ENCODE data around the gene HOXD8. TPM values are rescaled to one million over a fixed set of nuclear protein-coding genes. Genes with fewer than 3 reads are reported as not detected.

The HOXD8 gene
- total RNA-seq, 2 experiments from 2014 or later = not detected

DNA sequence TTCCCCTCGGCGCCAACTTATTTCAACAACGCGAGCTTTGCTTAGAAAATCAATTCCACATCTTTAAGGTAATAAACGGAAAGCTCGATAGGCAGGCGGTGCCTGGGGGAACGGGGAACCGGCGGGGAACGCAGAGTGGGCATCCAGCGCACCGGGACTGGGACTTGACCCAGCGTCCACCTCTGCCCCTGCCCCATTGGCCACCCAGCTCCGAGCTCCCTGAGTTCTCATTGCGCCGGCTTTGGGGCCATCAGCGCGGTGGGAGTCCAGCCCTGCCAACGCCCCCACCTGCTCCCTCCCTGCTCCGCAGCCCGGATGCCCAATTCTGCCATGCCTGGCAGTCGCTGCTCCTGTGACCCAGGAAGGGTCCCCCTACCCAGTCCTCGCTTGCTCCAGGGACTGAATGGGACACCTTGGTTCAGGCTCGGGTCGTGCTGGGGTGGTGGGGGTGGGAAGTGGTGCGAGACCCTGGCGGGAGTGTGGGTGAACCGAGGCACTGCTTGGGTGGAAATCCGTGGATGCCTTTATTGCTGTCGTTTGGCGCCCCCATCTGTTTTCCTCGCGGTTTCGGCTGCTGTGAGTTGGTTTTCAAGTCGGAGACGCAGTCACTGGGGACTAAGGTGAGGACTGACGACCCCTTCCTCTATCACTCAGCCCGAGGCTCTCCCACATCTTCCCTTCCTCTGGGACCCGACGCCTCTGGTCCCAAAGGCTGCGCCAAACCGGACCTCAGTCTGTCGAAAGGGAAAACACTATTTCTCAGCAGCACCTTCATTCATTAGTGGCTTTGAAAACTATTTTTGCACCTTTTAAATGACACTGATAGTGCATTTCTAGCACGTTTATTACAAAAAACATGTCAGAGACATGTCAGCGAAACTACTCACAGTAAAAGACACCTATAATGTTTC lies 43.4 kb upstream of the HOXD8 start:
- POLR2A ChIA-PET = no interaction called here
- Mint-ChIP-seq H3K27ac (peak overlapping the region; percentile 48), H3K36me3 (ENCODE audit: low read depth) (peaks cover 3% of the 10 kb centered on the region), H3K27me3 (peaks cover 95% of the 10 kb centered on the region), H3K9me3 (no peaks in the 10 kb centered on the region), H3K4me3 (no peak overlapping the region), H3K4me1 (peaks cover 6% of the 10 kb centered on the region)
- DNase-seq = no peak
- CTCF ChIA-PET = interaction anchor here (1.2 to 1.6 kb wide), 3 partner anchors 11 to 47 kb away, joined by 3 to 7 read pairs (median 5); partner anchors contain the start of gene HOXD10

DNA sequence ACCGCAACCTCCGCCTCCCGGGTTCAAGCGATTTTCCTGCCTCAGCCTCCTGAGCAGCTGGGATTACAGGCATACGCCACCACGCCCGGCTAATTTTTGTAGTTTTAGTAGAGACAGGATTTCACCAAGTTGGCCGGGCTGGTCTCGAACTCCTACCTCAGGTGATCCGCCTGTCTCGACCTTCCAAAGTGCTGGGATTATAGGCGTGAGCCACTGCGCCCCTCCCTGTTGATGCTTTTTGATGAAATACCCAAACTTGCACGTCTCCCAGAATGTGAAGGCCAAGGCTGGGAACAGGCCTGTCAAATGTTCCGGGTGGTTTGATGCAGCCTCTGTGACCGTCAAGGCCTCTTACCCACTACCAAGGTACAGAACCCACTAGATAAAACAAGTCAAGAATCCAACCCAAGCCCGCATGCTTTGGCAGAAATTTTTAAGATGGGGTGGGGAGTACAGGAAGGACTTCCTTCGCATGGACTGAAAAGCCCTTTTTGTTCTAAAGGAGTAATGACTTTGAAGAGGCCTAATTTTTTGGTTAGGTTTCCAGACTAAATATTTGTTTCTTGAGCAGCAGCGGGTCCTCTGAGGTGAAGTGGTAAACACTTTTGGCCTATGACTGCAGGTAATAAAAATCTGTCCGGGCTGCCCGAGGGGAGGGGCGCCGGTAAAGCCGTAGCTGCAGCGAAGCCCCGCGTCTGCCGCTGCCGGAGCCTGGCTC lies 42.0 kb upstream of the HOXD8 start:
- Mint-ChIP-seq H3K27me3 (peaks cover 95% of the 10 kb centered on the region), H3K9me3 (no peaks in the 10 kb centered on the region), H3K4me3 (no peak overlapping the region), H3K36me3 (ENCODE audit: low read depth) (peaks cover 3% of the 10 kb centered on the region), H3K27ac (no peak overlapping the region), H3K4me1 (peaks cover 4% of the 10 kb centered on the region)
- ChIA-PET POLR2A (no interaction called here), CTCF (interaction anchor here (1.6 kb wide), 1 partner anchor 10 kb away, joined by 6 read pairs; no protein-coding TSS in a partner anchor)
- no peak for DNase-seq

DNA sequence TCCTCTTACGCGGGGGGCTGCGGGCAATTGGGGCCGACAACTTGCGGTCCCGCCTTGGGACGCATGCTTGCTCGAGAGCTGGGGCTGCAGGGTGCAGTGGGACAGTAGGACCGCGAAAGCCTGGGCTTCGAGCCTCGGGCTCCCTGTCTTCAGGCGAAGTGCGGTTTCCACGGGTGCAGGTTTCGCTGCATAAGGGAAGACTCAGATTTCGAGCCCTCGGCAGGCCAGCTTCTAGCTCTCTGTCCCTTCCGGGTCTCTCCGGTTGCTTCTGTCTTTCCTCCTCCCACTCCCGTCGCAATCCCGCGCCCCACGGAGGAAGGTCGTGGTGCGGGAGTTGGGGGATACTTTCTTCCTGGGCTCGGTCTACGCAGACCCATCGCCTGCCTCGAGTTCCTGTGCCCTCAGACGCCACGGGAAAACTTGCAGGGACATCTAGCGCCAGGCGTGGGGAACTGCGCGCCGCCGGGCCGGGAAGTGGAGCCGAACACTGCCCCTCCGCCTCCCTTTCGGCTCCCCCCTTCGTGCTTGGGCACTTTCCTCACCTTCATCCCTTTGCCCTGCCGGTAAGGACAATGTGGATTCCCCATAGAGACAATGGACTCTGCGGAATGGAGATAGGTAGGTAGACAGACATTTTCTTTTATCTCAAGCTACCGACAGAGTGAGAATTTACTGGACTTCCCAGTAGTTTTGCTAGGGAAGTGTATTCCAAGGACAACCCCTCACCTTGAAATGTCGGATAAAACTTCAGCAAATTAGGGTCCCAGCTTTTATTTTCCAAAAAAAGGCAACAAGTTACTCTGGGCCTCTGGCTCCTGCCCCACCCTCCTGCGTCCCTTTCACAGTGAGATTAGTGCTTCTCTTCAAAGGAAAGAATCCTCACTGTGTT lies 41.2 kb upstream of the HOXD8 start:
- Mint-ChIP-seq H3K27me3 (peaks cover 89% of the 10 kb centered on the region), H3K27ac (no peak overlapping the region), H3K4me3 (no peak overlapping the region), H3K36me3 (ENCODE audit: low read depth) (peaks cover 3% of the 10 kb centered on the region), H3K4me1 (peaks cover 4% of the 10 kb centered on the region), H3K9me3 (no peaks in the 10 kb centered on the region)
- no peak for DNase-seq
- POLR2A ChIA-PET = no interaction called here
- CTCF ChIA-PET = interaction anchor here (1.6 kb wide), 1 partner anchor 10 kb away, joined by 6 read pairs; no protein-coding TSS in a partner anchor

DNA sequence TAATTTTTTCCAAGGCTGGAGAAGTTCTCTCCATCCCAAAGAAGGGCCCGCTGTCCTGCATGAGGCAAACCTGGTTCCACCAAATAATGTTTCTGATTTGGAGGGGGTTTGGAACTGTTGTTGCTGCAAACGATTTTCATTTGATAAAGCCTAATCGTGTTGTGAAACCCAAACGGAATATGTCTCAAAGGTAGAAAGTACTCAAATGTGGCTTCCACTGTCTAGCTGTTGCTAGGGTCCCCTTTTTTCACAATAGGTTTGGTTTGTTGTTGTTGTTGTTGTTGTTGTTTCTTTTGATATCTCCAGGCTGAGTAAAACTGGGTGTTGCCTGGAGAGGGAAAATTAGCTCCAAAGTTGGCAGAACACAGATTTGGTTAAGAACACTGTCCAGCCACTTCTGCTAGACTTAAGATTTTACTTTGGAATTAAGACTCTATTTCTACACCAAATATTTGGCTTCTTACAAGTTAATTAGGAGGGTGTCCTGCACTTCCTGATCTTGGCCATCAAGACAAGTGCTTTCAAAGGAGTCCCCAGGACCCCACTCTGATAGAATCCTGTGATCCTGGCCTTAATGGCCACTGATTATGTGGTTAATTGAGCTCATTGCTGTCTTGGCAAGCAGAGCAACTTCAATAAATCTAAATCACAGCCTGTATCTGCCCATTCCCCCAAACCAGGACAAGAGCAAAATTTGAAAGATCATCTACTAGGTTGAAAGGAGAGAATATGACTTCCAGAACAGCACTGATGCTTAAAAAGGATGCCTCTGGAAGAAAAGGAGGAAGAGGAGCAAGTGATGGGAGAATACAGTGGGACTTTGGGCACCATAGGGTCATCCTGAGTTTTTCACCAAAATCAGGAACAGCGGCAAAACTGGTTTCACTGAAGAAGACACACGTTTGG lies 40.3 kb upstream of the HOXD8 start:
- H3K27ac Mint-ChIP-seq = no peak overlapping the region
- ChIA-PET CTCF (interaction anchor here (1.6 kb wide), 1 partner anchor 9 kb away, joined by 6 read pairs; no protein-coding TSS in a partner anchor), POLR2A (no interaction called here)
- peaks cover 6% of the 10 kb centered on the region for H3K36me3 Mint-ChIP-seq (ENCODE audit: low read depth)
- no peaks in the 10 kb centered on the region for H3K9me3 Mint-ChIP-seq
- DNase-seq = no peak
- no peak overlapping the region for H3K4me3 Mint-ChIP-seq
- peaks cover 4% of the 10 kb centered on the region for H3K4me1 Mint-ChIP-seq
- H3K27me3 Mint-ChIP-seq = peaks cover 89% of the 10 kb centered on the region

DNA sequence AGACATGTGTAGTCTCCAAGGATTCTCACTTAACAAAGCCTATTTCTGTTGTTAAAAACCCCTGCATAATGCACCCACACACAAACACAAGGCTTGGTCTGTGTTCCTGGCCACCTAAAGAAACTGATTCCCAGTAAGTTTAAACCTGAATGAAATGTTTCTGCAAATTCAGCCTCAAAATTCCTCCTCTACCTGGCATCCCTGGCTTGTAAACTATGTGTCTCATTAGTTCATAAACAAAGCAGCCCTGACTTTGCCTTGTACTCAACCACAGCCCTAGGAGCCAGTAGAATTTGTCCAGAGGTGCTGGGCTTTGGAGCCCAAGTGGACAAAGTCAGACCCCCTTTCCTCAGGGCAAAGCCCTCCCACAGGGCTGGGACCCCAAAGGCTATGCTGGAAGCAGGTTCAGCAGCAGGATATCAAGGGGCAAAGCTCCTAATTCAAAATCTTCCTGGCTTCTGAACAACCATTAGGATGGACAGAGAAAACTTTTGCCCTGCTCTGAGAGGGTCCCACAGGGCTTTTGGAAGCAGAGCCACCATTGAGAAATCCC lies 39.6 kb upstream of the HOXD8 start:
- H3K4me1 Mint-ChIP-seq = peaks cover 4% of the 10 kb centered on the region
- H3K27ac Mint-ChIP-seq = no peak overlapping the region
- peaks cover 89% of the 10 kb centered on the region for H3K27me3 Mint-ChIP-seq
- DNase-seq = no peak
- CTCF ChIA-PET = interaction anchor here (1.2 kb wide), 1 partner anchor 37 kb away, joined by 3 read pairs; no protein-coding TSS in a partner anchor
- peaks cover 6% of the 10 kb centered on the region for H3K36me3 Mint-ChIP-seq (ENCODE audit: low read depth)
- POLR2A ChIA-PET = no interaction called here
- H3K9me3 Mint-ChIP-seq = no peaks in the 10 kb centered on the region
- H3K4me3 Mint-ChIP-seq = no peak overlapping the region

DNA sequence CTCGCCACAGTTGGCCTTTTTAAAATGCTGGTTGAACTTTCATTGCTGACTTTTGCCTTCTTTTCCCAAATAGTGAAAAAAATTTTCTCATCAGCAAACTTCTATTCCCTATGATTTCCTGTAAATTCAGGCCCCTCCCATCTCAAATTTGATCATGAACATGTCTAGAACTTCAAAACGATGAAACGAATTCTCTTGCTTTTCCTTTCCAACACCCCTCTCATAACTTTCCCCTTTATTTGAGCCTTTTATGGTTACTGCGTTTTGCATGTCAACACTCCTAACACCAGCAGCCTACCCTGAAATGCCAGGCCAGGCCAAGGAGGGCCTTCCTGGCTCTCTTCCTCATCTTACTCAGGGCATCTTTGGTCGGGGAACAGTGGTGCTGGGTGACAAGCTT lies 38.6 kb upstream of the HOXD8 start:
- Mint-ChIP-seq H3K36me3 (ENCODE audit: low read depth) (peaks cover 6% of the 10 kb centered on the region), H3K27me3 (peaks cover 89% of the 10 kb centered on the region), H3K4me3 (no peak overlapping the region), H3K4me1 (peaks cover 4% of the 10 kb centered on the region), H3K27ac (no peak overlapping the region), H3K9me3 (no peaks in the 10 kb centered on the region)
- ChIA-PET POLR2A (no interaction called here), CTCF (interaction anchor here (0.8 to 1.2 kb wide), 2 partner anchors 36 to 70 kb away, joined by 3 read pairs; no protein-coding TSS in a partner anchor)
- DNase-seq = no peak

DNA sequence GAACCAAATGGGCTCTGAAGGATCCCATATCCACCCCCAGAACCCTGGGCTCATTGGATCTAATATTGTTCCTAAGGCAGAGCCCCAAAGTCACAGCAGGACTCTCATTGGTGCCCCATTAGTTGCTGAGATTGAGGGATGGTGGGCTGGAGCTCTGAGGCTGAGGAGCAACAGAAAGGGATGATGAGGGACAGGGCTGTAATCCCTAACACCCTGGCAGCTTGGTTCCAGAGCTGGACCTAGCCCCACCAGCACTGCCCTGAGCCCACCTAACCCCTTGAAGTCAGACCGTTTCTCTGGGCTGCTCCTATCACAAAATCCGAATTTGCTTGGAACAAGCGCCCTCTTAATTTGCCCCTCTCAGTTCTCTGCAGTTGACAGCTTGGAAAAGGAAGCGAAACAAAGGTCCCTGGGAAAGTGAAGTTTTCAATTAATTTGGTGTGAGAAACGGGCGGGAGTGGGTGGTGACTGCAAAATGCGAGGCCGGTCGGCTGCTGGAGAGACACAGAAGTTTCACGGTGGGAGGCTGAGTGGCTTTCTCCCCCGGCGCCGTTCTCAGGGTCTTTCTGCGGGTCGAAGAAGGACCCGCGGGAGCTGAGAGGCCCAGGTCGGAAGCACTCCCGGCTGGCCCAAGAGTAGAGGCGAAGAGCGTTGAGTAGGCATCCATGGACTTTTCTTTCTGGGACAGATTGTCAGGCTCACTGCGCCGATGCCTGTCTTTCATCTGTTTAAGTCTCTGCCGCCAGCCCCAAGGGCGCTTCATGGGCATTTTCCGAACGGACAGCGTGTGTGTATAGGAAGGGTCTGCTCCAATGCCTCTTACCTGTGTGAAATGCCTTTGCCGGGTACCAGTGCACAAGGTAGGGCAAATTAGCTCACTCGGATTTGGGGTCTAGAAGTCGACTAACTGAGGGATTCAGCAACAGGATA lies 37.9 kb upstream of the HOXD8 start:
- peaks cover 6% of the 10 kb centered on the region for H3K36me3 Mint-ChIP-seq (ENCODE audit: low read depth)
- ChIA-PET POLR2A (no interaction called here), CTCF (interaction anchor here (0.6 to 1.2 kb wide), 3 partner anchors 35 to 1066 kb away, joined by 3 read pairs; no protein-coding TSS in a partner anchor)
- H3K4me1 Mint-ChIP-seq = peaks cover 8% of the 10 kb centered on the region
- peak overlapping the region; percentile 6 for H3K4me3 Mint-ChIP-seq
- DNase-seq = no peak
- no peaks in the 10 kb centered on the region for H3K9me3 Mint-ChIP-seq
- peak overlapping the region; percentile 79 for H3K27ac Mint-ChIP-seq
- peaks cover 92% of the 10 kb centered on the region for H3K27me3 Mint-ChIP-seq

DNA sequence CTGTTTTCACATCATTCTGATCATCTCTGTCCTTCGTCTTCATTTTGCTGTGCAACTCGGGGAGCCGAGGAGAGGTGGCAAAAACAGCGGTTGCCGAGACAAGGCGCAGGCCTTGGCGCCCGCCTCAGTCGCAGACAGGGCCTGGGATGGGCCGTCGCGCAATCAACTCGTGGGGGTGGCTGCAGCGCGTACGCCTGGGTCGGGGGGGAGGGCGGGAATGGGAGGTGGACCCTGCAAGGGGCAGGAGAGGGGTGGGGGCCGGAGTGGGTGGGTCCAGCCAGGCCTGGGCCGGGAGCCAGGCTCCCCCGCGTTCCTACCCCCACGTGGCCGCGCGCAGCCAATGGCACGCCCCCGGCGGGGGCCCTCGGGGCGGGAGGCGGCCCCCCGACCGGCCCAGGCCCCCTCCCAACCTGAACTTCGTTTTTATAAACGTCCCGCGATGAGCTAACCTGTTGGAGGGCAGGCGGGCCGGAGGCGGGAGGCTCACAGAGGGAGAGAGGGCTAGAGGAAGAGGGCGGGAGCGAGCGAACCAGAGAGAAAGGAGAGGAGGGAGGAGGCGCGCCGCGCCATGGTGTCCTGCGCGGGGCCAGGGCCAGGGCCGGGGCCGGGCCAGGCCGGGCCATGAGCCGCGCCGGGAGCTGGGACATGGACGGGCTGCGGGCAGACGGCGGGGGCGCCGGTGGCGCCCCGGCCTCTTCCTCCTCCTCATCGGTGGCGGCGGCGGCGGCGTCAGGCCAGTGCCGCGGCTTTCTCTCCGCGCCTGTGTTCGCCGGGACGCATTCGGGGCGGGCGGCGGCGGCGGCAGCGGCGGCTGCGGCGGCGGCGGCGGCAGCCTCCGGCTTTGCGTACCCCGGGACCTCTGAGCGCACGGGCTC lies 37.0 kb upstream of the HOXD8 start, which contains the start of gene HOXD13:
HOXD13 (plus strand) TSS at position 452 of the 875 bp plus-strand sequence; CDS start at position 622, 170 bp downstream.
- Mint-ChIP-seq H3K4me3 (peak within 1 kb of the TSS; percentile 6), H3K36me3 (ENCODE audit: low read depth) (peaks cover 3% of the 10 kb centered on the region), H3K27me3 (peaks cover 92% of the 10 kb centered on the region), H3K4me1 (peaks cover 15% of the 10 kb centered on the region), H3K27ac (peak within 1 kb of the TSS; percentile 79), H3K9me3 (no peaks in the 10 kb centered on the region)
- no peak for DNase-seq
- ChIA-PET POLR2A (no interaction called here), CTCF (interaction anchor here (0.6 to 0.7 kb wide), 2 partner anchors 1065 to 1749 kb away, joined by 3 read pairs; no protein-coding TSS in a partner anchor)

DNA sequence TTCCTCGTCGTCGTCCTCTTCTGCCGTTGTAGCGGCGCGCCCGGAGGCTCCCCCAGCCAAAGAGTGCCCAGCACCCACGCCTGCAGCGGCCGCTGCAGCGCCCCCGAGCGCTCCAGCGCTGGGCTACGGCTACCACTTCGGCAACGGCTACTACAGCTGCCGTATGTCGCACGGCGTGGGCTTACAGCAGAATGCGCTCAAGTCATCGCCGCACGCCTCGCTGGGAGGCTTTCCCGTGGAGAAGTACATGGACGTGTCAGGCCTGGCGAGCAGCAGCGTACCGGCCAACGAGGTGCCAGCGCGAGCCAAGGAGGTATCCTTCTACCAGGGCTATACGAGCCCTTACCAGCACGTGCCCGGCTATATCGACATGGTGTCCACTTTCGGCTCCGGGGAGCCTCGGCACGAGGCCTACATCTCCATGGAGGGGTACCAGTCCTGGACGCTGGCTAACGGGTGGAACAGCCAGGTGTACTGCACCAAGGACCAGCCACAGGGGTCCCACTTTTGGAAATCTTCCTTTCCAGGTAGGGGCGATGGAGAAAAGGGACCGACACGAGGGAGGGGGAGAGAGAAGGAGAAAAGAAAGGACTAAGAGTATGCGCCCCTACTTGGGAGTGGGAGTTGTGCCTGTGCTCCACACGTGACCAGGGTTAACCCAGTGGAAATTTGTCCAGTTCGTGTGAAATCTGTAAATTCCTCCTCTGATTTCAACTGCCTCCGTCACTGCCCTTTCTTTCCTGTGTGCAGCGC lies 36.2 kb upstream of the HOXD8 start:
- ChIA-PET CTCF (interaction anchor here (0.7 to 1.0 kb wide), 2 partner anchors 71 to 1750 kb away, joined by 3 read pairs; no protein-coding TSS in a partner anchor), POLR2A (no interaction called here)
- Mint-ChIP-seq H3K27me3 (peaks cover 91% of the 10 kb centered on the region), H3K36me3 (ENCODE audit: low read depth) (peaks cover 3% of the 10 kb centered on the region), H3K4me3 (peak overlapping the region; percentile 1), H3K4me1 (peaks cover 18% of the 10 kb centered on the region), H3K9me3 (no peaks in the 10 kb centered on the region), H3K27ac (peak overlapping the region; percentile 42)
- no peak for DNase-seq
